ENCODE results near the gene ADTRP.

Gene ADTRP

DNA sequence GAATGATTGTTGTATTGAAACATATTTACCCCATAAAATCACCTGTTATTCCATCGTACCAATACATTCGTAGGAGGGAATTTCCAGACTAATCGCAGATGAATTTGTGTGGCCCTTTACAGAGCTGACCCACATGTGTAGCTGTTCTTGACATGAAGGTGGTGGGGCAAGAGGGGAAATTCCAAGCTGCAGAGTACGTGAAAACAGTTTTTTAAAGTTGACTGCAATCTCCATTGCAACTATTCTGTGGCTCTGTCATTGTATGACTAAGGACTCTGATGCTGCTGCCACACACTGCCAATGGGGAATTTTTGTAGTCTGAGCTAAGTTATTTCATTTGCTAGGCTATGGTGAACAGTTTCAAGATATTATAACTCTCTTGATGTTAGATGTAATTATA is 46.4 kb upstream of the ADTRP start (continued):
- TF ChIP-seq ZNF560 (tag by site-specific recombination; IDR thresholded peaks at IDR 0.05; ENCODE audit: borderline replicate concordance) (no peak), ZNF121 (tag by site-specific recombination; IDR thresholded peaks at IDR 0.05) (no peak), ZNF211 (tag by site-specific recombination; IDR thresholded peaks at IDR 0.05; ENCODE audit: low read depth) (no peak), RBAK (tag by site-specific recombination; IDR thresholded peaks at IDR 0.05) (no peak), ZNF155 (tag by site-specific recombination; IDR thresholded peaks at IDR 0.05) (no peak), ZNF175 (tag by site-specific recombination; IDR thresholded peaks at IDR 0.05) (no peak), ZNF561 (tag by site-specific recombination; IDR thresholded peaks at IDR 0.05; ENCODE audit: borderline replicate concordance) (no peak), ZSCAN16 (tag by site-specific recombination; IDR thresholded peaks at IDR 0.05) (no peak), ZNF600 (tag by site-specific recombination; IDR thresholded peaks at IDR 0.05) (no peak), ZNF664 (tag by site-specific recombination; IDR thresholded peaks at IDR 0.05) (no peak), SETDB1 (IDR thresholded peaks at IDR 0.05; ENCODE audit: insufficient read length, low read length) (no peak), ZNF768 (tag by site-specific recombination; IDR thresholded peaks at IDR 0.05) (no peak), KLF10 (tag by site-specific recombination; IDR thresholded peaks at IDR 0.05) (no peak)
- TF ChIP-seq, protein P1, sequence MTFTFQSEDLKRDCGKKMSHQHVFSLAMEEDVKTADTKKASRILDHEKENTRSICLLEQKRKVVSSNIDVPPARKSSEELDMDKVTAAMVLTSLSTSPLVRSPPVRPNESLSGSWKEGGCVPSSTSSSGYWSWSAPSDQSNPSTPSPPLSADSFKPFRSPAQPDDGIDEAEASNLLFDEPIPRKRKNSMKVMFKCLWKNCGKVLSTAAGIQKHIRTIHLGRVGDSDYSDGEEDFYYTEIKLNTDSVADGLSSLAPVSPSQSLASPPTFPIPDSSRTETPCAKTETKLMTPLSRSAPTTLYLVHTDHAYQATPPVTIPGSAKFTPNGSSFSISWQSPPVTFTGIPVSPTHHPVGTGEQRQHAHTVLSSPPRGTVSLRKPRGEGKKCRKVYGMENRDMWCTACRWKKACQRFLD (tag by site-specific recombination; IDR thresholded peaks at IDR 0.05): no peak

DNA sequence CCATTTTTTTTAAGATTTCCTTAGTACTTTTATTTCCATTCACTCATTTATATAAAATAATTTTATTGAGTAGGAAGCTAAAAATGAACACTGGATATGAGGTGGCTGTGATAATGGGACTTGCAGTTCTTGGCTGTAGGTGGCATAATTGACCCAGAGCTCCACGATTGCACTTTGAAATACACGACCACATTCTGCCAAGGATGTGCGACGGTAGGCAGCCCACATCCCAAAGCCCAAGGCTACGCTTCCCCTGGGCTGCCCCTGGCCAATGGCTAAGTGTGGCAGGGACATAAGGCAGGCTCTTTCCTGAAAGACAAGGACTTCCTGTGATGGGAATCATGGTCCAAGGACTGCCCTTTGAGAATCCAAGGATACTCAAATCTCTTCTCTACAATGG is 43.7 kb upstream of the ADTRP start:
- H3K36me3 ChIP-seq (ENCODE audit: control insufficient read depth in 2 of 2, insufficient read depth in 1 of 2, low read length in 2 of 2): no peaks in the 10 kb centered on the region
- H3K27ac ChIP-seq (ENCODE audit: extremely low read depth, low read depth, low read length): no peak overlapping the region
- POLR2A ChIA-PET: no interaction called here
- H3K4me1 ChIP-seq (ENCODE audit: control insufficient read depth, insufficient read depth, low read length): no peaks in the 10 kb centered on the region
- CTCF ChIA-PET: interaction anchor here (0.5 to 1.3 kb wide), 2 partner anchors 8 to 37 kb away, joined by 3 to 4 read pairs; no protein-coding TSS in a partner anchor
- no peaks in the 10 kb centered on the region for H3K9me3 ChIP-seq (ENCODE audit: control insufficient read depth, insufficient read depth, low read depth, low read length)
- H3K4me3 ChIP-seq (ENCODE audit: low read depth, low read length): no peak overlapping the region
- TF ChIP-seq, protein P2, sequence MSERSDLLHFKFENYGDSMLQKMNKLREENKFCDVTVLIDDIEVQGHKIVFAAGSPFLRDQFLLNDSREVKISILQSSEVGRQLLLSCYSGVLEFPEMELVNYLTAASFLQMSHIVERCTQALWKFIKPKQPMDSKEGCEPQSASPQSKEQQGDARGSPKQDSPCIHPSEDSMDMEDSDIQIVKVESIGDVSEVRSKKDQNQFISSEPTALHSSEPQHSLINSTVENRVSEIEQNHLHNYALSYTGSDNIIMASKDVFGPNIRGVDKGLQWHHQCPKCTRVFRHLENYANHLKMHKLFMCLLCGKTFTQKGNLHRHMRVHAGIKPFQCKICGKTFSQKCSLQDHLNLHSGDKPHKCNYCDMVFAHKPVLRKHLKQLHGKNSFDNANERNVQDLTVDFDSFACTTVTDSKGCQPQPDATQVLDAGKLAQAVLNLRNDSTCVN (tag by site-specific recombination; optimal IDR thresholded peaks at IDR 0.05): no peak
- no peak for TF ChIP-seq ZNF10 (tag by site-specific recombination; IDR thresholded peaks at IDR 0.05)
- no peak for TF ChIP-seq ZNF777 (tag by site-specific recombination; IDR thresholded peaks at IDR 0.05; ENCODE audit: borderline replicate concordance)
- TF ChIP-seq ZNF423 (tag by site-specific recombination; IDR thresholded peaks at IDR 0.05): no peak
- TF ChIP-seq ZNF211 (tag by site-specific recombination; IDR thresholded peaks at IDR 0.05; ENCODE audit: low read depth): no peak
- TF ChIP-seq SALL2 (tag by site-specific recombination; IDR thresholded peaks at IDR 0.05; ENCODE audit: borderline replicate concordance): no peak
- TF ChIP-seq ZNF837 (tag by site-specific recombination; IDR thresholded peaks at IDR 0.05): no peak
- no peak for TF ChIP-seq ZNF24 (tag by site-specific recombination; IDR thresholded peaks at IDR 0.05)
- no peak for TF ChIP-seq ZNF660 (tag by site-specific recombination; IDR thresholded peaks at IDR 0.05)
- no peak for TF ChIP-seq ZNF157 (tag by site-specific recombination; IDR thresholded peaks at IDR 0.05)
- TF ChIP-seq, protein P3, sequence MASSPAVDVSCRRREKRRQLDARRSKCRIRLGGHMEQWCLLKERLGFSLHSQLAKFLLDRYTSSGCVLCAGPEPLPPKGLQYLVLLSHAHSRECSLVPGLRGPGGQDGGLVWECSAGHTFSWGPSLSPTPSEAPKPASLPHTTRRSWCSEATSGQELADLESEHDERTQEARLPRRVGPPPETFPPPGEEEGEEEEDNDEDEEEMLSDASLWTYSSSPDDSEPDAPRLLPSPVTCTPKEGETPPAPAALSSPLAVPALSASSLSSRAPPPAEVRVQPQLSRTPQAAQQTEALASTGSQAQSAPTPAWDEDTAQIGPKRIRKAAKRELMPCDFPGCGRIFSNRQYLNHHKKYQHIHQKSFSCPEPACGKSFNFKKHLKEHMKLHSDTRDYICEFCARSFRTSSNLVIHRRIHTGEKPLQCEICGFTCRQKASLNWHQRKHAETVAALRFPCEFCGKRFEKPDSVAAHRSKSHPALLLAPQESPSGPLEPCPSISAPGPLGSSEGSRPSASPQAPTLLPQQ (tag by site-specific recombination; IDR thresholded peaks at IDR 0.05): no peak
- TF ChIP-seq ZNF23 (tag by site-specific recombination; IDR thresholded peaks at IDR 0.05; ENCODE audit: borderline replicate concordance): no peak
- TF ChIP-seq, protein P4, sequence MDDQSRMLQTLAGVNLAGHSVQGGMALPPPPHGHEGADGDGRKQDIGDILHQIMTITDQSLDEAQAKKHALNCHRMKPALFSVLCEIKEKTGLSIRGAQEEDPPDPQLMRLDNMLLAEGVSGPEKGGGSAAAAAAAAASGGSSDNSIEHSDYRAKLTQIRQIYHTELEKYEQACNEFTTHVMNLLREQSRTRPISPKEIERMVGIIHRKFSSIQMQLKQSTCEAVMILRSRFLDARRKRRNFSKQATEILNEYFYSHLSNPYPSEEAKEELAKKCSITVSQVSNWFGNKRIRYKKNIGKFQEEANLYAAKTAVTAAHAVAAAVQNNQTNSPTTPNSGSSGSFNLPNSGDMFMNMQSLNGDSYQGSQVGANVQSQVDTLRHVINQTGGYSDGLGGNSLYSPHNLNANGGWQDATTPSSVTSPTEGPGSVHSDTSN (CRISPR knock-in tag; IDR thresholded peaks at IDR 0.05): no peak
- no peak for TF ChIP-seq GLI2 (tag by site-specific recombination; IDR thresholded peaks at IDR 0.05; ENCODE audit: borderline replicate concordance, low read depth)
- no peak for TF ChIP-seq KLF8 (tag by site-specific recombination; IDR thresholded peaks at IDR 0.05)
- no peak for TF ChIP-seq GLI4 (tag by site-specific recombination; IDR thresholded peaks at IDR 0.05)
- no peak for TF ChIP-seq ZNF324 (tag by site-specific recombination; IDR thresholded peaks at IDR 0.05)

All from HEK293 (cell line).